NCI-H2081 treated with DMSO at 0.1 percent for 48 hours (cell line): ENCODE measurements around the gene RAP1A.
"Not testable (repeated sequence)": the region's sequence is repeated elsewhere in the genome, so short reads cannot be mapped to it uniquely, and the experiment has no call there.

Experiments
- DNase-seq: peaks from one replicate; lab custom pipeline; 2025; lab: John Stamatoyannopoulos, UW

The RAP1A gene

DNA sequence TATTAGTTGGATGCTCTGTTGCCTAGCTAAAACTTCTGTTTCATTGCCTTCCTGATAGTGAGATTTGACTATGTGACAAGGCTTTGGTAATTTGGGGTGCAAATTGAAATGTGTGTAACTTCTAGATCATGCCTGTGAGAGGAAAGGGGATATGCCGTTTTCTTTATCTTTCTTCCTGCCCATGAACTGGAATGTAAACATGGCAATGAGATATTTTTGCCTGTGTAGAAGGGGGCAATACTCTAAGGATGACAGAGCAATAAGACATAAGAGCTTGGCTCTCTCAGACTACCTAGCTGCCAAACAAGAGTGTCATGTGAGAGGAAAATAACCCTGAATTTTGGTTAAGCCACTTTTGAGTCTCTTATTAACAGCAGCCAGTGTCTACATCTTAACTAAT lies 49.7 kb downstream of the RAP1A start:
- no peak for DNase-seq

- no peak for DNase-seq
Observed at GRCh38 chr1:111671852-111672251, 52.3 kb downstream of the RAP1A start.

DNA sequence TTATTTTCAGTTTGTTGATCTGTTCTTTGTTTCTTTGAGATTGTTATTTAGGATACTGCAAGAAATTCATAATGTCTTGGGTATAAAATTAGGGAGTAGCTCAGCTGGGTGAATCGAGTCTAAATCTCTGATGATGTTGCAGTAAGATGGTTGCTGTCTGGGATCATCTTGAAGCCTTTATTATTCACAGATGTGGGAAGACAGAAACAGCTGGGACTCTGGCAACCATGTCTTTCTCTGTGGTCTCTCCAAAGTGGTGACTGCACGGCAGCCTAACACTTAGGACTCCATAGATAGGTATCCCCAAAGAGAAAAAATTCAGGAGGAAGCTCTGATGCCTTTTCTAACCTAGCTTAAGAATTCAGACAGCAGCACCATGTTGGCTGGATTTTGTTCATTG lies 52.7 kb downstream of the RAP1A start:
- DNase-seq = no peak

- DNase-seq = no peak
Observed at GRCh38 chr1:111677604-111678003, 58.0 kb downstream of the RAP1A start.

- no peak for DNase-seq
Observed at GRCh38 chr1:111679541-111679940, 60.0 kb downstream of the RAP1A start.

- not testable (repeated sequence) for DNase-seq
Observed at GRCh38 chr1:111680212-111680800, 60.7 kb downstream of the RAP1A start.

DNA sequence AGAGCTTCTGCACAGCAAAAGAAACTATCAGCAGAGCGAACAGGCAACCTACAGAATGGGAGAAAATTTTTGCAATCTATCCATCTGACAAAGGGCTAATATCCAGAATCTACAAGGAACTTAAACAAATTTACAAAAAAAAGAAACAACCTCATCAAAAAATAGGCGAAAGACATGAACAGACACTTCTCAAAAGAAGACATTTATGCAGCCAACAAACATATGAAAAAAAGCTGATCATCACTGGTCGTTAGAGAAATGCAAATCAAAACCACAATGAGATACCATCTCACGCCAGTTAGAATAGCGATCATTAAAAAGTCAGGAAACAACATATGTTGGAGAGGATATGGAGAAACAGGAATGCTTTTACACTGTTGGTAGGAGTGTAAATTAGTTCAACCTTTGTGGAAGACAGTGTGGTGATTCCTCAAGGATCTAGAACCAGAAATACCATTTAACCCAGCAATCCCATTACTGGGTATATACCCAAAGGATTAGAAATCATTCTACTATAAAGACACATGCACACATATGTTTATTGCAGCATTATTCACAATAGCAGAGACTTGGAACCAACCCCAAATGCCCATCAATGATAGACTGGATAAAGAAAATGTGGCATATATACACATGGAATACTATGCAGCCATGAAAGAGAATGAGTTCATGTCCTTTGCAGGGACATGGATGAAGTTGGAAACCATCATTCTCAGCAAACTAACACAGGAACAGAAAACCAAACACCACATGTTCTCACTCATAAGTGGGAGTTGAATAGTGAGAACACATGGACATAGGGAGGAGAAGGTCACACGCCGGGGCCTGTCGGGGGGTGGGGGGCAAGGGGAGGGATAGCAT lies 65.9 kb downstream of the RAP1A start:
- DNase-seq = not testable (repeated sequence)

GRCh38 chr1:111690306-111690617 lies 70.7 kb downstream of the RAP1A start:
- DNase-seq = no peak

DNA sequence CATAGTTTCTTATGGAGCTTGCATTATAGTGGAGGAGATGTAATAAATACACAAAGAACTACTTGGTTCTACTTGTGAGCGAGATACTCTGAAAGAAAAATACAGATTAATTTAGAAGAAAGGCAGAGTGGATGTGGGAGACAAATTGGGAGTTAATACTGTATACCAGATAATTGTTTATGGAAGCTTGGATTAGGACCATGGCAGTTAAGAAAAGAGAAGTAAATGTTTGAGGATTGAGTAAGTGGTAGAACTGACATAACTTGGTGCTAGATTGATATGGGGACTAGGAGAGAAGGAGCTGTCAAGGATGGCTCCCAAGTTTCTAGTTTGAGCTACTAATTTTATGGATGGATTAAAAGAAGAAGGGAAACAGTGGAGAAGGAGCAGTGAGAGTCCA lies 72.3 kb downstream of the RAP1A start:
- no peak for DNase-seq

DNA sequence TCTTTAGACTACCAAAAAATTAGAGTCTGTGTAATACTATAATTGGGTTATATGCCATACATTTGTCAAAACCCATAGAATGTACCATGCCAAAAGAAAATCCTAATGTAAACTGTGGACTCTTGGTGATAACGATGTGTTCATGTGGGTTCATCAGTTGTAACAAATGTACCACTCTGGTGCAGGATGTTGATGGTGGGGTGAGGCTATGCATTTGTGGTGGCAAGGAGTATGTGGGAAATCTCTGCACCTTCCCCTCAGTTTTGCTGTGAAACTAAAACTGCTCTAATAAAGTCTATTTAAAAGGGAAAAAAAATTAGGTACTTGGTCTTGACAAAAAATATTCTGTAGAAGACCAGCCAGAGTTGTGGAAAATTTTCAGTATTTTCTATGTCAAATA lies 76.2 kb downstream of the RAP1A start:
- DNase-seq = no peak

GRCh38 chr1:111696330-111696729 lies 76.7 kb downstream of the RAP1A start:
- no peak for DNase-seq

DNA sequence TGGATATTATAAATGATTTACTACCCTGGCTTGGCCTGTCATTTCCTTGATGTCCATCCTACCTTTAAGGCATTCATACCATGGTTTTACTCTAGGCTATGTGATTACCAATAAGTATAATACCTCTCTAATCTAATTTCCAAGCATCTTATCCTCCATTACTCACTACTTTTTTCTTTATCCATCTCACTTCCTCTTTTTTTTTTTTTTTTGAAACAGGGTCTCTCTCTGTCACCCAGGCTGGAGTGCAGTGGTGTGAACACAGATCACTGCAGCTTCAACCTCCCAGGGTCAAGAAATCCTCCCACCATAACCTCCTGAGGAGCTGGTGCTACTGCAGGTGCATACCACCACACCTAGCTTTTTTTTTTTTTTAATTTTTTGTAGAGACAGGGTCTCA lies 79.7 kb downstream of the RAP1A start:
- DNase-seq = no peak

GRCh38 chr1:111702504-111703050 lies 83.0 kb downstream of the RAP1A start:
- no peak for DNase-seq

- DNase-seq = no peak
Observed at GRCh38 chr1:111704240-111704639, 84.7 kb downstream of the RAP1A start.

DNA sequence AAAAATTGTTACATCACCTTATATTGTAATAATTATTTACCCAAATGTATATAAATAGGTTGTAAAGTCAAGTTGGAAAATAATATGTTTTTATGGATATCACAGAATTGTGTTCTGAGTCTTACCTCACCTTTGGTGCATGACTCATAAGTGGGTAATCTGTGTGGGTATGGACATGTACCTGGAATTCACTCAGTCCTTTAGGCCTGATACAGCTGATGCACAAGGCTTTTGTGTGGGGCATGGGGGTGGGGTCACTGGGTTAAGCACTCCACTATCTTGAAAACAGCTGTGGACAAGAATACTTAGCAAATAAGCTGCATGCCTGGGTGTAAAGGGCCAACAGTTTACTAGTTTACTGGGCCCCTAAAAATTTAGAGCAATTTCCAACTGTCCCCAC lies 85.2 kb downstream of the RAP1A start:
- no peak for DNase-seq

DNA sequence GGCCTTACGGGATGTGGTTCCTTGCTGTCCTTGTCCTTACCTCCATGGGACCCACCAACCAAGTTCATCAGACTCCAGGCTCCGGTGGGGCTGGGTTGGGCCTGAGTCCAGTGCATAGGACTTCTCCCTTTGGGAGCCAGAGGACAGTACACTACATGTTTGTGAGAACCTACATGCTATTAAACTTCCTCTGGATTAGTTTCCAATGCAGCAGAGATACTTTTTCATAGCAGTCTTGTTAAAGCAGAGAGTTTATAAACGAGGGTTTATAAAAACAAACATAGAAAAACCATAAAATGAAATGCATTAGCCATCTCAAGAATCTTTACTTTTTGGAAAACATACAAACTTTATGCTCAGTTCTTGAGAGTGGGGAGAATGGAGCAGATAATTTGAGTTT lies 86.3 kb downstream of the RAP1A start:
- no peak for DNase-seq

GRCh38 chr1:111706921-111707320 lies 87.3 kb downstream of the RAP1A start:
- no peak for DNase-seq

DNA sequence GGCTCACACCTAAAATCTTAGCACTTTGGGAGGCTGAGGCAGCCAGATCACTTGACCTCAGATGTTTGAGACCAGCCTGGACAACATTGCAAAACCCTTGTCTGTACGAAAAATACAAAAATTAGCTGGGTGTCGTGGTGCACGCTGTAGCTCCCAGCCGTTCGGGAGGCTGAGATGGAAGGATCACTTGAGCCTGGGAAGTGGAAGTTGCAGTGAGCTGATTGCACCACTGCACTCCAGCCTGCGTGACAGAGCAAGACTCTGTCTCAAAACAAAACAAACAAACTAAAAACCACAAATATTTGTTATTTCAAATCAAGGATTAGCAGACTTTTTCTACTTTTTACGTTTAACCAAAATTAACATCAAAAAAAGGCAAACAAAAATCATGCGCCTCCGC lies 88.3 kb downstream of the RAP1A start:
- no peak for DNase-seq

DNA sequence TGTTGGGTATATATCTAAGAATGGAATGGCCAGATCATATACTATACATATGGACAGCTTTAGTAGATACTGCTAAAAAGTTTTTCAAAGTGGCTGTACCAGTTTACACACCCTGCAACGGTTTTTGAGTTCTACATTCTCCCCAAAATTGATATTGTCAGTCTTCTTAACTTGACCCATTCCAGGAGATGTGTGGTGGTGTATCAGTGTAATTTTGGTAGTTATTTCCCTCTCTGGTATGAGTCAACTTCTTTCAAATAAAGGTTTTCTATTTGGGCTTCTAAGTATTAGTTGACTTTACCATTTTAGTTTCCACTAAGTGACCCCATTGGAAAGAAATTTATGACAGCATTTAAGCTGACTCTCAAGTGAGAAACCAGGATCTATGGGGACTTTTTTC lies 90.4 kb downstream of the RAP1A start:
- no peak for DNase-seq

- DNase-seq = no peak
Observed at GRCh38 chr1:111716333-111716732, 96.7 kb downstream of the RAP1A start.

- no peak for DNase-seq
Observed at GRCh38 chr1:111717450-111717849, 97.9 kb downstream of the RAP1A start.

DNA sequence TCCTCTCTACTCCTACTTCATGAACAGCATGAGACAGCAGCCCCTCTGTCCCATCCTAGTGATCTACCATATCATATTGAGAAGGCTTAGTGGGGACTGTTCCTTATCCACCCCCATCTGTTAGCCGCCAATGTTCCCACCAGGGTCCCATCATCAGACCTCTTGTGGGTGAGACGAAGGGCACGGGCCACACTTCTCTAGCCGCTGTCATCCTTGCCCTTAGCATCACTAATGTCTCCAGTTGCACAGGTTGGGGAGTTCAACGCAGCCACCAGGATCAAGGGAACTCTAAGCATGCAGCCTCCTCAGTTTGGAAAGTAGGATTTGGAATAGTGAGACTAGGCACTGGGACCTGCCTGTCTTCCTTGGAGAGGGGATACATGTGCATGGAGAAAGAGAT lies 99.5 kb downstream of the RAP1A start:
- DNase-seq = no peak

DNA sequence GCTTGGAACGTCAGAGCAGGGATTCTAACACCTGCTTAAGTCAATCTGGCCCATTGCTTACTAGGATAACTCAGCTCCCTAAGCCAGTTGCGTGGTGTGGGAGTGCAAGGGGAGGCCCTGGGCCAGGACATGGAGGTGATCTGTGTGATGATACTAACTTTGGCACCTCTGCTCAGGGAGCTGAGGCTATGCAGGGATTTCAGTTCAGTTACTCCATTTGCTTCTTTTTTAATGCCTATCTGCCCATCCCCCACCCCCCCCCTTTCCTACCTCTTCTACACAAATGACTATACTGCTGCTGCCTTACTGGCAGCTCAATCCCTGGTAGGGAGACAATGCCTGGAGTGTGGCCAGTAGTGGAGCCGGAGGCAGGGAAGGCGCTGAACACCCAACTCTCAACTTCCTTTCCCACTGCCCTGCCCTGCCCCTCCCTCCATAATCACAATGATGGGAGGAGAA lies 100.1 kb downstream of the RAP1A start:
- DNase-seq = no peak
